Measurements from ENCODE around the gene FAM221B.

FAM221B gene

GRCh38 chr9:35827486-35827885 is 1.0 kb downstream of the FAM221B start:
- no peak for TF ChIP-seq CTCF (IDR thresholded peaks at IDR 0.05)
- intact Hi-C loops (cut with DNase I; ENCODE audit: low total_unique reads): loop anchor here (2.0 to 5.0 kb wide), 2 partner anchors 35 to 55 kb away; partner anchors contain the start of gene NPR2
- Histone ChIP-seq H3K4me1 (peaks cover 0 to 46% (median 35%) of the 10 kb centered on the region in 4 donors), H3K27ac (peak overlapping the region; percentile 61 to 96), H3K9me3 (no peaks in the 10 kb centered on the region), H3K4me3 (no peak overlapping the region), H3K36me3 (no peaks in the 10 kb centered on the region), H3K27me3 (no peaks in the 10 kb centered on the region)
- DNase-seq: no peak

GRCh38 chr9:35826071-35826701 is 2.3 kb downstream of the FAM221B start:
- TF ChIP-seq CTCF (IDR thresholded peaks at IDR 0.05): peak; percentile 69 to 74
- H3K36me3 ChIP-seq: no peaks in the 10 kb centered on the region
- DNase-seq: no peak
- peaks cover 0 to 35% (median 30%) of the 10 kb centered on the region in 4 donors for H3K4me1 ChIP-seq
- no peaks in the 10 kb centered on the region for H3K9me3 ChIP-seq
- intact Hi-C loops (cut with DNase I; ENCODE audit: low total_unique reads): loop anchor here (2.0 to 5.0 kb wide), 2 partner anchors 34 to 57 kb away; partner anchors contain the start of gene NPR2
- H3K27ac ChIP-seq: peak overlapping the region in 1 of 2 donors; percentile 26
- no peaks in the 10 kb centered on the region for H3K27me3 ChIP-seq
- H3K4me3 ChIP-seq: no peak overlapping the region

GRCh38 chr9:35822926-35823325 is 5.6 kb downstream of the FAM221B start:
- Histone ChIP-seq H3K27me3 (no peaks in the 10 kb centered on the region), H3K36me3 (no peaks in the 10 kb centered on the region), H3K4me1 (peaks cover 0 to 10% (median 8%) of the 10 kb centered on the region in 4 donors), H3K4me3 (no peak overlapping the region), H3K27ac (no peak overlapping the region), H3K9me3 (no peaks in the 10 kb centered on the region)
- TF ChIP-seq CTCF (IDR thresholded peaks at IDR 0.05): no peak
- intact Hi-C loops (cut with DNase I; ENCODE audit: low total_unique reads): no loop called here
- DNase-seq: no peak

GRCh38 chr9:35820076-35820475 is 8.5 kb downstream of the FAM221B start:
- TF ChIP-seq CTCF (IDR thresholded peaks at IDR 0.05): no peak
- H3K27me3 ChIP-seq: no peaks in the 10 kb centered on the region
- no peaks in the 10 kb centered on the region for H3K4me1 ChIP-seq
- DNase-seq: no peak
- intact Hi-C loops (cut with DNase I; ENCODE audit: low total_unique reads): no loop called here
- no peaks in the 10 kb centered on the region for H3K36me3 ChIP-seq
- H3K4me3 ChIP-seq: no peak overlapping the region
- no peaks in the 10 kb centered on the region for H3K9me3 ChIP-seq
- no peak overlapping the region for H3K27ac ChIP-seq

GRCh38 chr9:35818341-35818740 is 10.2 kb downstream of the FAM221B start:
- no peak for TF ChIP-seq CTCF (IDR thresholded peaks at IDR 0.05)
- no peak overlapping the region for H3K4me3 ChIP-seq
- no peaks in the 10 kb centered on the region for H3K36me3 ChIP-seq
- no peak overlapping the region for H3K27ac ChIP-seq
- H3K4me1 ChIP-seq: peaks cover 0 to 12% (median 9%) of the 10 kb centered on the region in 4 donors
- no peaks in the 10 kb centered on the region for H3K9me3 ChIP-seq
- intact Hi-C loops (cut with DNase I; ENCODE audit: low total_unique reads): loop anchor here (10.0 kb wide), 1 partner anchor 74 kb away; the partner anchor contains the start of genes GBA2 and RGP1
- no peaks in the 10 kb centered on the region for H3K27me3 ChIP-seq
- DNase-seq: no peak

All from tibial artery (tissue), 4 donors.